HG03469 (cell line): ENCODE measurements around the gene ZNF385C.

Experiments
- ATAC-seq: cut with Tn5 transposase; IDR thresholded peaks from one replicate; pipeline ENCODE4 v1.9.1; 2021; ENCODE audit warnings: mild to moderate bottlenecking, moderate library complexity, moderate number of reproducible peaks; ENCODE audit not compliant: unreplicated experiment

ZNF385C gene

DNA sequence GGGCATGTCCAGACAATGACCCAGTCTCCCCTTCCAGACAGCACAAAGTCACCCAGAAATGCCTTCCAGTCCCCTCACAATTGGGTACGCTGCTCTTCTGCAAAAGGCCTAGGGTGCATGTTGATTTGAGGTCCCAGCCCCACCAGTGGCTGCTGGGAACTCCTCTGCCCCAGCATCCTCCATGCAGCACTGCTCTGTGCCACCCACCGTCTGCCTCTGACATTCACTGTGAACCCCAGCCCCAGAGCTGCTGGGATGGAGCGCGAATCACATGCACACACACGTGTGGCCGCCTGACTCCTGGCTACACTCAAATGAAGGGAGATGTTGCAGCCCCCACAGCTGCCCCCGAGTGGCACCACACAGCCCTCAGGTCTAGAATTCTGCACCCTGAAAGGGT is 46.6 kb downstream of the ZNF385C start:
- no peak for ATAC-seq

DNA sequence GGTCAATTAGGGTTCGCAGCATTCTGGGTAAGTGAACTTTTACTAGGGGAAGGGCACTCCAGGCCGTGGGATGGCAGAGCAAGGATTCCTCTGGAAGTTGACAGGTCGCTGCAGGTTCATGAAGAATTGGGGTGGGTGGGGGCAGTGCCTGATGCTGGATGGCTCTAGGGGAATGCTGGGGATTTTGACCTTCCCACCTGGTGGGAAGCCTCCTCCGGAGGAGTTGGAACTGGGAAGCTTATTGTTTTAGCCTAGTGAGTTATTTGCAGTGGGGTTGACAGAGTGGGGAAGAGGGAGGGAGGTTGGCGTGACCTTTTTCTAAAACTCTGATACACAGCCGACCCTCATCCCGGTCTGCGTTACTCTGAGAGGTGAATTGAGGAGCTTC is 47.3 kb downstream of the ZNF385C start:
- ATAC-seq, result no peak

DNA sequence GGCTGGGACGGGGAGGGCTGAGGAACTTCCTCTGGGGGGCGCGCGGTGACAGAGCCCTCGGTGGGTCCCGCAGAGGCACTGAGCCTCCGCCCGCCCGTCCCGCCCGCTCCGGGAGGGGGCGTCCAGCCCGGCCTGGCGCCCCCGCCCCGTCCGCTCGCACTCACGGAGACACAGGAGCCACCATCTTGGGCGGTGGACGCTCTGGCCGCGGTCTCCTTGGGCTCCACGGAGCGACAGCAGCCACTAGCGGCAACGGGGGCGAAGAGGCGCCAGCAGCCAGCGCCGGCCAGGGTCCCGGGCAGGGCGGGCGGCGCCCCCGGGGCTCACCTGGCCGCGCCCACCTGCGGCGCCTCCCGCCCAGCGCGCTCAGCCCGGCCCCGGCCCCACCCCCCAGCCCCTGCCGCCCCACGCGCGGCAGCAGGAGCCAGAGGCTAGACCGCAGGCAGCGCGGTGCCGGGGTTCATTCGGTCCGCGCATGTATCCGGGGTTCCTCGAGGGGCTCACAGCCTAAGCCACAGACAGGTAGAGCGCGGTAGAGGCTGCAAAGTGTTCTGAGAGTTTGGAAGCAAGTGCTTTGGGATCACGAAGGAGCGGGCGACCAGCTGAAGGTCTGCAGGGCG is 47.8 kb downstream of the ZNF385C start, which contains the start of gene C17orf113:
Gene C17orf113, minus strand, starts transcription at position 209 of the 620 bp plus-strand sequence. CDS start 7,225 bp downstream, outside the sequence.
- no peak for ATAC-seq

DNA sequence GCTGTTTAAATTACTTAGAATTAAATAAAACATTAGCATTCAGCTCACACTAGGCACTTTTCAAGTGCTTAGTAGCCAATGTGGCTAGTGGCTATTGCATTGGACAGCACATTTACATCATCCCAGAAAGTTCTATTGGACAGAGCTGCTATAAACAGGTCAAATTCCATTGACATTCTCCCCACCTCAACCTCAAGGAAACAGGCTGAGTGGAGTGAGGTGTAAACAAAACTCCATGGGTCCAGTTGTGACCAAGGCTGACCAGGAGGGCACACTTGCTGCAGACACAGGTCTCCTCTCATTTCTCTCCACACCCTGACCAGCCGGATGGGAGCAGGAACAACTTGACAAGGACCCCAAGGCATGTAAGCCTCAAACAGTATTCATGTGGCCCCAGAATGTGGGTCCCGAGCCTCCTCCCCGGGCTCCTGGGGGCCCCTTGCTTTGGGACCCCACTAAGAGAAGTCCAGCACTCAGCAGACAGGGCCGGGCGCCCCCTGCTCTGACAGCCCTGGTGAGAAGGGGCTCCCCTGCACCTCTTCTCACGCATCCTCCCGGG is 48.4 kb downstream of the ZNF385C start:
- ATAC-seq, result no peak

GRCh38 chr17:42047343-42047742 is 50.9 kb downstream of the ZNF385C start:
- no peak for ATAC-seq

DNA sequence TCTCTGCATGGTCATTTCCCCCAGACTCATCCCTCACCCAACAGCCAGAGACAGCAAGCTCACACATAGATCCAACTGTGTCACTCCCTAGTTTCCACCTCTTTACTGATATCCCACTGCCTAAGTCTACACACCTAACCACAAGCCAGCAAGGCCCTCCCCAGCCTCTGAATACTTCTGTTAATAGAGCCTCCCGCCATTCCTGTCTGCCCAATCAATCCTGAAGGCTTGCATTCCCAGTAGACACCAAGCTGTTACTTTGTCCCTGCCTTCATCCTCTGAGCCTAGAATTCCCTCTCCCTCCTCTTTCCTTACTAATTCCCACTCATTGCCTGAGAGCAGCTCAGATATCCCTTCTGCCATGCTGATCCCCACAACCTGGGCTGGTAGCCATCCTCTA is 52.6 kb downstream of the ZNF385C start:
- ATAC-seq, result no peak

GRCh38 chr17:42042598-42043319 is 55.5 kb downstream of the ZNF385C start:
- no peak for ATAC-seq

GRCh38 chr17:42041619-42042018 is 56.7 kb downstream of the ZNF385C start:
- no peak for ATAC-seq

GRCh38 chr17:42040818-42041217 is 57.5 kb downstream of the ZNF385C start:
- ATAC-seq, result no peak

DNA sequence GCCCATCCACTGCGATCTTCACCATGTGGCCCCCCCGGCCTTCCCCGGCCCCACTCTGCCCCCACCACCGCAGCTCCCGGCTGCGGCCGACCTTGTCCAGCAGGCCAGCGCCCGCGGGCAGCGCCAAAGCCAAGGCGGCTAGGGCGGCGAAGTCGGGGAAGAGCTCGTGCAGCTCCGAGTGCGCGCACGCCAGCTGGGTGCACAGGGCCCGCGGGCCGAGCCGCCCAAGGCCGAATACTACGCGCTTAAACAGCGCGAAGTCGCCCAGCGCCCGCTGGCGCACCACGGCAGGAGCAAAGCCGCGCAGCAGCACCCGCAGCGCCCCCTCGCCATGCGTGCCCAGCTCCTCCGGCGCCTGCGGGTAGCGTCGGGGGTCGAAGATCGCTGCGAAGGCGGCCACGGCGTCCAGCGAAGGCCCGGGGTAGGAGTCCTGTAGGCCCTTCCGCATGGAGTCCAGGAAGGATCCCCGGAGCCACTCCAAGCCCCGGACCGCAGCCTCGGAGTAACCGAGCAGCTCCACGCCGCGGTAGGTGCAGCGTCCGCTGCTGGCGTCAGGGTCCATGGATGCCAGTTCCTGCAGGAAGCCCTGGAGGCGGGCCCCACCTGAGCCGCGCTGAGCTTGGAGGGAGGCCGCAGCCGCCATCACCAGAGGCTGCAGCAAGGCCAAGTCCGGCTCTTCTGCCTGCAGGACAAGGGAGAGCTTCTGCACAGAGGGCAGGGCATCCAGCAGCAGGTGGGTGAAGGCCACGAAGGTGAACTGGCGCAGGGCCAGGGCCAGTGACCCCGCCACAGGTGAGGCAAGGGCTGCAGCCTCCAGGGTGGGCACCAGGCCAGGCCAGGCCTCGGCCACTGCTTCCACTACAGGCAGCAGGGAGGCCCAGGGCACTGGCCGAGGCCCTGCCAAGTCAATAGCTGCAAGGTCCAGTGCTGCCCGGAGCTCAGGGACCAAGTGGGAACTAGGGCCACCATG is 58.2 kb downstream of the ZNF385C start:
- ATAC-seq, result no peak

GRCh38 chr17:42038221-42038973 is 59.9 kb downstream of the ZNF385C start:
- no peak for ATAC-seq

DNA sequence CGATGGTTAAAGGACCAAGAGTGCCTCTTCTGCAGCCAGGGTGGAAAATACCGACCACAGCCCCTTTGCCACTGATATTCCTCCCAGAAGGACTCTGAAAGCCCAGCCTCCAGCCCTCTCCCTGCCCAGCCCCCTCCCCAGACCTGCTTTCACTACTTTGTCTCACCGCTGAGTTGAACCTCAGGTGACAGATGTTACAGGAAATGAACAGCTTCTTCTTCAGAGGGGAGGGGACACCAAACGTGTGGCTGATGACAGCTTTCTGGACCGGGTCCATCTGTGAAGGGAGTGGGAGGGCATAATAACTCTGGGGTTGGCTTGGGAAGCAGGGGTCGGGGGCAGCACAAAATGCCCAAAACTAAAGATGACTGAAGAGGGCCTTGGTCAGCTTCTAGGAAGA is 64.2 kb downstream of the ZNF385C start:
- no peak for ATAC-seq

GRCh38 chr17:42031584-42031983 is 66.7 kb downstream of the ZNF385C start:
- ATAC-seq, result no peak

DNA sequence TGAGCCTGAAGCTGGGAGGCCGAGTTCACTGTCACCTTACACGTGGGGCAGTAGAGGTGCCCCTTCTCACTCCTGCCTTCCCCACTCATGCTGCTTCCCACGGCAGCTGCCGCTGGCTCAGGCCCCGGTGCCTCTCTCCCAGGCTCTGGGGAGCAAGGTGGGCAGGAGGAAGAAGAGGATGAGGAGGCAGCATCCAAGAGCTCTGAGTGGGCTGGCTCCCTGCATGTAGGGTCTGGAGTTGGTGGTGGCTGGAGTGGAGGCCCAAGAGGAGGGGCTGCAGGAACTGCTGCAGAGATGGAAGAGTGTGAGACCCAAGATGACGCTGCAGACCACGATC is 69.5 kb downstream of the ZNF385C start:
- no peak for ATAC-seq

- ATAC-seq, result no peak
Observed at GRCh38 chr17:42027961-42028790, 70.1 kb downstream of the ZNF385C start.

DNA sequence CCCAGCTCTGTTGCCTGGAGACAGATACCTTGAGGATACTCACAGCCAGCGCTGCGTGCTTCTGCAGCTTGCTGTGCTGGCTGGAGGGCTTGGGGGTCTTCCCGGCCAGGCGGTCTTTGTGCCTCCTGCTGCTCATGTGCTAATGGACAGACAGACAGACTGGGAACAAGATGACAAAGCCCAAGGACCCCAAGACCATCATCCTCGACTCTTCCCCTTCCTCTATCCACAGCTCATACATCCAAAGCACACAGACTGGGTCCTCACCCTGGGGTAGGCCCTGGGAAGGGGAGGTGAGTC is 70.7 kb downstream of the ZNF385C start:
- ATAC-seq, result no peak

GRCh38 chr17:42026857-42027589 is 71.2 kb downstream of the ZNF385C start:
- no peak for ATAC-seq

GRCh38 chr17:42025936-42026335 is 72.3 kb downstream of the ZNF385C start:
- ATAC-seq, result no peak

DNA sequence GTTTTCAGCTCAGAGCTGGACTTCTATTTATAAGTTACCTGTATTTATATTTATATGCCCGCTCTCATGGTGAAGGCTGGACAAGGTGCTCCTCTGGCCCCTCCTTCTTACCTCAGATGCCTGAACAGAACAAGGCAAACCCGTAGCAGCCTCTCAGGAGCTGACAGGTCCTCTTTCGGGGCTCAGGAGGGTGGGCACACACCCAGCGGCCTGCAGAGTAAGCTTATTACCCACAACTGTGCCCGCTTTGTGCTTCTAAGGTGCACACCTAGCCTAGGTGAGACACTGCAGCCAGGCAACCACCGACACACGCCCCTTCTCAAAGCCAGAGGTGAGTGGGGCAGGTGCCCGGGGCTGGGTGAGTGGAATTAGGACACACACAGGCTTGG is 73.1 kb downstream of the ZNF385C start:
- no peak for ATAC-seq
